Measurements from ENCODE around the gene ABCA7. TPM values are rescaled to one million over a fixed set of nuclear protein-coding genes. Genes with fewer than 3 reads are reported as not detected.

The ABCA7 gene
- total and polyA plus RNA-seq, 2 of the 8 experiments (the other 6 are each of a cell fraction or from before 2014, with no cell fraction given), result 10.4 to 25.6 TPM

DNA sequence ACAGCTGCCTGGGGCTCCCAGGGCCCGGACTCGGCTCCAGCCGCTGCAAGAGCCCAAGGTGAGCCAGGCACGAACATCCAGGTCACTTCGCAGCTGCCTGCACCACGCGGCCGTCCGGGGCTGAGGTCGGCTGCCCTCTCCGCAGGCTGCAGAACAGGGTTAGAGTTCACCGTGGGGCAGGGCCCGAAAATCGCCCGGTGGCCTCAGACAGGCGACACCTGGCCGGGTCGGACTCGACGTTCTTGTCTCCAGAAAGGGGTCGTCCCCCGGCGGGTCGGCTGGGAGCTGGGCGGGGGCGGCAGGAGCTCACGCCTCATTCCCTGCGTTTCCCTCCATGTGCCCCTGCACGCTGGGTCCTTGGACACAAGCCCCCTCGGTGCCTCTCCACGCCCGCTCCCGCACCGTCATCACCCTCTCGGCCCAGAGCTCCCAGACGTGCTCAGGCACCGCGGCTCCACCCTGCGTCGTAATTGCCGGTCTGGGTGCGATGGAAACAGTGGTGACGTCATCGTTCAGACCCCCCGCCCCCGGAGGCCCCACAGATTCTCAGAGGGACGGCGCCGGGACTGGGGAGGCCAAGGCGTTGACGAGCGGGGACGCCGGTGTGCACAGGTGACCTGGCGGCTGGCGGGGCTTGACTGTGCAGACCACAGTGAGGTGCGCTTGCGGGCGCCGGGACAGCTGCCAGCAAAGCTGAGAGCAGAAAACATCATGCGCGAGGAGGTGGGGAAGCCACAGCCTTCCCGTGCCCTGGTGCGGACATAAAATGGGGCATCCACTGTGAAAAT is 43.7 kb upstream of the ABCA7 start:
- H3K27ac ChIP-seq (ENCODE audit: low read depth, low read length), result no peak overlapping the region
- H2BK5ac ChIP-seq (ENCODE audit: low read depth, low read length), result no peak overlapping the region; the same call in 1 of the 2 replicates
- POLR2A ChIA-PET (ENCODE audit: partially characterized antibody), result interaction anchor here (0.6 to 7.3 kb wide), 23 partner anchors 11 to 1665 kb away, joined by 3 to 81 read pairs (median 3); partner anchors contain the start of genes ABCA7, CIRBP and WDR18
- CTCF ChIA-PET (ENCODE audit: partially characterized antibody), result interaction anchor here (0.7 to 3.4 kb wide), 10 partner anchors 8 to 121 kb away, joined by 3 to 13 read pairs (median 3); partner anchors contain the start of gene ABCA7
- H2AFZ ChIP-seq (ENCODE audit: low read length), result no peak overlapping the region
- peak overlapping the region in 3 of 4 experiments; percentile 29 to 50 (median 34); a peak in 5 of 8 replicates for H3K4me3 ChIP-seq (ENCODE audit: extremely low read depth in 1 of 4, insufficient read depth in 2 of 4, low read depth in 3 of 4, low read length in 4 of 4)
- H3K9me3 ChIP-seq (ENCODE audit: insufficient read depth in 2 of 2, low read depth in 1 of 2, low read length in 1 of 2), result no peaks in the 10 kb centered on the region
- no peak overlapping the region for H4K5ac ChIP-seq (ENCODE audit: insufficient read length, low read depth, low read length)
- H3K9ac ChIP-seq (replicated peaks in 1 of 4; ENCODE audit: extremely low read depth in 1 of 4, low read depth in 3 of 4, low read length in 3 of 4), result no peak overlapping the region
- no peak overlapping the region for H2BK12ac ChIP-seq (ENCODE audit: low read depth, low read length)
- H2BK15ac ChIP-seq (ENCODE audit: low read length), result 0 out of 2 replicates have a peak overlapping the region, but pooled peaks have one; percentile 61
- H3K36me3 ChIP-seq (ENCODE audit: control insufficient read depth in 2 of 4, insufficient read depth in 4 of 4, low read length in 3 of 4), result peaks cover 0 to 16% (median 3%) of the 10 kb centered on the region in 4 experiments; a peak in 2 of 8 replicates
- H2AK5ac ChIP-seq (ENCODE audit: low read depth, low read length), result no peak overlapping the region
- H3K18ac ChIP-seq (ENCODE audit: extremely low read depth, low read length), result no peak overlapping the region; the same call in 1 of the 2 replicates
- H4K20me1 ChIP-seq (replicated peaks in 1 of 2; ENCODE audit: control insufficient read depth in 1 of 2, insufficient read depth in 2 of 2, low read length in 2 of 2), result peaks cover 5 to 14% of the 10 kb centered on the region in 2 experiments
- H3K56ac ChIP-seq (replicated peaks; ENCODE audit: insufficient read length, low read depth, low read length), result no peak overlapping the region
- FAIRE-seq (no peak), DNase-seq (ENCODE audit: low read depth in 1 of 2, low spot score in 2 of 2) (peak in 1 of 2 experiments; percentile 77)
- no peak overlapping the region for H2BK20ac ChIP-seq (ENCODE audit: low read length)
- peaks cover 6 to 27% (median 14%) of the 10 kb centered on the region in 4 experiments; a peak in 6 of 7 replicates for H3K27me3 ChIP-seq (replicated peaks in 1 of 4; ENCODE audit: control insufficient read depth in 3 of 4, extremely low read depth in 1 of 4, insufficient read depth in 3 of 4, low read length in 3 of 4)
- H3K4me1 ChIP-seq (replicated peaks in 1 of 4; ENCODE audit: control insufficient read depth in 3 of 4, insufficient read depth in 4 of 4, low read length in 3 of 4), result peaks cover 0 to 10% (median 5%) of the 10 kb centered on the region in 4 experiments; a peak in 3 of 7 replicates
- H3K14ac ChIP-seq (ENCODE audit: insufficient read length), result no peak overlapping the region
- peak overlapping the region; percentile 54 to 77 for H3K4me2 ChIP-seq (ENCODE audit: insufficient read depth in 1 of 2, low read depth in 2 of 2, low read length in 2 of 2)
- no peak overlapping the region for H3K4ac ChIP-seq (replicated peaks; ENCODE audit: insufficient read length, low read depth, low read length)
- H4K8ac ChIP-seq (ENCODE audit: extremely low read depth, insufficient read depth, low read length), result peak overlapping the region; percentile 19
- 44% methylated on average over 61 of the region's 64 CpGs; no CpG with 5 or more reads in 1 of the 2 experiments for WGBS, 2 experiments (ENCODE audit: extremely low coverage in 1 of 2, insufficient coverage in 1 of 2, insufficient read length in 1 of 2, insufficient replicate concordance in 2 of 2, low coverage in 1 of 2, low lambda C conversion rate in 2 of 2, missing lambda C conversion rate in 1 of 2)
- H2BK120ac ChIP-seq (replicated peaks; ENCODE audit: low read depth, low read length), result no peak overlapping the region
- H3K79me2 ChIP-seq (ENCODE audit: control insufficient read depth in 1 of 2, insufficient read depth in 2 of 2, low read length in 2 of 2), result no peaks in the 10 kb centered on the region
- peaks cover 4% of the 10 kb centered on the region; the same call in 1 of the 2 replicates for H3K23me2 ChIP-seq (ENCODE audit: low read depth, low read length)
- H3K79me1 ChIP-seq (ENCODE audit: low read depth, low read length), result no peaks in the 10 kb centered on the region; the same call in 1 of the 2 replicates
- no peak overlapping the region for H4K91ac ChIP-seq (replicated peaks; ENCODE audit: insufficient read length, low read length)
- H3K23ac ChIP-seq (ENCODE audit: insufficient read length), result no peak overlapping the region
- TF ChIP-seq POLR2AphosphoS5 (IDR thresholded peaks at IDR 0.05; ENCODE audit: low read depth, low read length) (peak; percentile 71; the same call in 1 of the 2 replicates), JUN (IDR thresholded peaks at IDR 0.05; ENCODE audit: low read depth, low read length) (peak; percentile 92), CREB1 (IDR thresholded peaks at IDR 0.05) (peak; percentile 86), PHF8 (conservative IDR thresholded peaks at IDR 0.05; ENCODE audit: low read depth, low read length) (no peak), ATF2 (IDR thresholded peaks at IDR 0.05; ENCODE audit: low read length) (peak; percentile 77; the same call in 1 of the 2 replicates), E2F6 (IDR thresholded peaks at IDR 0.05) (peak; percentile 4; the same call in 1 of the 2 replicates), BCL11A (IDR thresholded peaks at IDR 0.05; ENCODE audit: low read depth in 2 of 2, low read length in 2 of 2) (no peak), ZNF274 (IDR thresholded peaks at IDR 0.05; ENCODE audit: borderline replicate concordance, extremely low read depth, low read length) (no peak)
